HFFc6 (cell line): ENCODE results near the gene SPATA2L. TPM values are rescaled to one million over a fixed set of nuclear protein-coding genes. Genes with fewer than 3 reads are reported as not detected.

ENCODE experiments used
- DNase-seq: peaks from one replicate; pipeline ENCODE4 v3.0.0-alpha.2; 2018
- H3K27ac Mint-ChIP-seq: 2 replicates; pipeline ENCODE4 v1.8.0; 2020; ENCODE audit warnings: mild to moderate bottlenecking, mixed read lengths
- H3K27me3 Mint-ChIP-seq: 2 replicates; pipeline ENCODE4 v1.8.0; 2021; ENCODE audit warnings: mild to moderate bottlenecking, moderate library complexity, mixed read lengths; ENCODE audit not compliant: insufficient read depth
- H3K36me3 Mint-ChIP-seq: 2 replicates; pipeline ENCODE4 v1.8.0; 2021; ENCODE audit warnings: low read depth, mixed read lengths
- H3K4me1 Mint-ChIP-seq: 2 replicates; pipeline ENCODE4 v1.8.0; 2020; ENCODE audit warnings: low read depth, mixed read lengths
- H3K4me3 Mint-ChIP-seq: 2 replicates; pipeline ENCODE4 v1.8.0; 2020; ENCODE audit warnings: mild to moderate bottlenecking, moderate library complexity, mixed read lengths
- H3K9me3 Mint-ChIP-seq: 2 replicates; pipeline ENCODE4 v1.8.0; 2020; ENCODE audit warnings: mild to moderate bottlenecking, mixed read lengths
- total RNA-seq, 6 experiments: library from RNA; stranded (reverse); fragmentation: NEBNext Ultra II Directional; extraction: Animal tissue kit (Norgen Biotek cat#: 25700); gene quantifications; 2 replicates in 1 of 6; 3 replicates in 5 of 6; pipeline ENCODE4 v1.2.3, GENCODE V29; 2021
- TF ChIP-seq, protein P1 (sequence below): fragments of 200-600 bp; sonication (generic); IDR thresholded peaks from 2 replicates; pipeline ENCODE4 v1.5.0; 2021; ENCODE audit warnings: antibody characterized with exemption, mild to moderate bottlenecking

The SPATA2L gene
- total RNA-seq, 6 experiments from 2014 or later: 5.6 to 6.9 (median 5.9) TPM

DNA sequence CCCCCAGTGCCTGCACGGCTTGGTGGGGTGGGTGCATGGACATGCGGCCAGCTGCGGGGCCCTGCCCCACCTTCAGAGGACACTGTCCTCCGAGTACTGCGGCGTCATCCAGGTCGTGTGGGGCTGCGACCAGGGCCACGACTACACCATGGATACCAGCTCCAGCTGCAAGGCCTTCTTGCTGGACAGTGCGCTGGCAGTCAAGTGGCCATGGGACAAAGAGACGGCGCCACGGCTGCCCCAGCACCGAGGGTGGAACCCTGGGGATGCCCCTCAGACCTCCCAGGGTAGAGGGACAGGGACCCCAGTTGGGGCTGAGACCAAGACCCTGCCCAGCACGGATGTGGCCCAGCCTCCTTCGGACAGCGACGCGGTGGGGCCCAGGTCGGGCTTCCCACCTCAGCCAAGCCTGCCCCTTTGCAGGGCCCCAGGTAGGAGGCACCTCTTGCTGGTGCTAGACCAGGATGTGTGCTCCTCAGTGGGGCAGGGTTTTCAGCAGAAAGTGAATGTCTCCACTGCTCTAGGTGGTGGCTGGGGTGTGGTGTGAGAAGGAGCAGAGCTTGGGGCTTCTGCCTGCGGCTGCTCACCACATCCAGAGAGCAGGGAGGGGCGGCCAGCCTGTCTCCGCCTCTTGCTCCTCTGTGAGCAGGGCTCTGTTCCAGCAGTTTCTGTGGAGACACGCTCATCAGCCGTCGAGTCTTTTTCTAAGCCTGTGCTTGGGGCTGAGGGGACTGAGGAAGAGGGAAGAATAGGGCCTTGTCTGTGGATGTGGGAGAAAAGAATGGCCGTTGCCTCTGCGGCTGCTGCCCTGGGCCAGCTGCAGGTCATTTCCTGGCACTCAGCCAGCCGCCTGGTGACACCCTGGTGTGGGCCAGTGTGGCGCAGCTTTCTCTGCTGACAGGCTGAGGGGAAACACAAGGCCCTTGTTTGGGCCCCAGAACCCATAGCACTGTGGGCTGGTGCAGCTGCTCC lies 22.1 kb upstream of the SPATA2L start:
- Mint-ChIP-seq H3K27me3 (peaks cover 1% of the 10 kb centered on the region), H3K4me1 (peaks cover 25% of the 10 kb centered on the region), H3K27ac (no peak overlapping the region), H3K36me3 (peaks cover 5% of the 10 kb centered on the region), H3K9me3 (no peaks in the 10 kb centered on the region), H3K4me3 (peak overlapping the region; percentile 83)
- DNase-seq: no peak
- TF ChIP-seq, protein P1, sequence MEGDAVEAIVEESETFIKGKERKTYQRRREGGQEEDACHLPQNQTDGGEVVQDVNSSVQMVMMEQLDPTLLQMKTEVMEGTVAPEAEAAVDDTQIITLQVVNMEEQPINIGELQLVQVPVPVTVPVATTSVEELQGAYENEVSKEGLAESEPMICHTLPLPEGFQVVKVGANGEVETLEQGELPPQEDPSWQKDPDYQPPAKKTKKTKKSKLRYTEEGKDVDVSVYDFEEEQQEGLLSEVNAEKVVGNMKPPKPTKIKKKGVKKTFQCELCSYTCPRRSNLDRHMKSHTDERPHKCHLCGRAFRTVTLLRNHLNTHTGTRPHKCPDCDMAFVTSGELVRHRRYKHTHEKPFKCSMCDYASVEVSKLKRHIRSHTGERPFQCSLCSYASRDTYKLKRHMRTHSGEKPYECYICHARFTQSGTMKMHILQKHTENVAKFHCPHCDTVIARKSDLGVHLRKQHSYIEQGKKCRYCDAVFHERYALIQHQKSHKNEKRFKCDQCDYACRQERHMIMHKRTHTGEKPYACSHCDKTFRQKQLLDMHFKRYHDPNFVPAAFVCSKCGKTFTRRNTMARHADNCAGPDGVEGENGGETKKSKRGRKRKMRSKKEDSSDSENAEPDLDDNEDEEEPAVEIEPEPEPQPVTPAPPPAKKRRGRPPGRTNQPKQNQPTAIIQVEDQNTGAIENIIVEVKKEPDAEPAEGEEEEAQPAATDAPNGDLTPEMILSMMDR: no peak

- peak overlapping the region; percentile 83 for H3K4me3 Mint-ChIP-seq
- no peaks in the 10 kb centered on the region for H3K9me3 Mint-ChIP-seq
- TF ChIP-seq, protein P1: no peak
- H3K27ac Mint-ChIP-seq: peak overlapping the region; percentile 45; the same call in 1 of the 2 replicates
- peaks cover 5% of the 10 kb centered on the region for H3K36me3 Mint-ChIP-seq
- peaks cover 1% of the 10 kb centered on the region for H3K27me3 Mint-ChIP-seq
- no peak for DNase-seq
- peaks cover 33% of the 10 kb centered on the region for H3K4me1 Mint-ChIP-seq
These were observed 21.1 kb upstream of the SPATA2L start for GRCh38 chr16:89722392-89723278.

- DNase-seq: peak; percentile 49
- H3K9me3 Mint-ChIP-seq: no peaks in the 10 kb centered on the region
- TF ChIP-seq, protein P1: no peak
- H3K4me3 Mint-ChIP-seq: peak overlapping the region; percentile 83
- peak overlapping the region; percentile 45; the same call in 1 of the 2 replicates for H3K27ac Mint-ChIP-seq
- no peaks in the 10 kb centered on the region; the same call in none of the 2 replicates for H3K36me3 Mint-ChIP-seq
- peaks cover 33% of the 10 kb centered on the region for H3K4me1 Mint-ChIP-seq
- peaks cover 1% of the 10 kb centered on the region; the same call in 1 of the 2 replicates for H3K27me3 Mint-ChIP-seq
These were observed 20.3 kb upstream of the SPATA2L start for GRCh38 chr16:89721546-89722391.

DNA sequence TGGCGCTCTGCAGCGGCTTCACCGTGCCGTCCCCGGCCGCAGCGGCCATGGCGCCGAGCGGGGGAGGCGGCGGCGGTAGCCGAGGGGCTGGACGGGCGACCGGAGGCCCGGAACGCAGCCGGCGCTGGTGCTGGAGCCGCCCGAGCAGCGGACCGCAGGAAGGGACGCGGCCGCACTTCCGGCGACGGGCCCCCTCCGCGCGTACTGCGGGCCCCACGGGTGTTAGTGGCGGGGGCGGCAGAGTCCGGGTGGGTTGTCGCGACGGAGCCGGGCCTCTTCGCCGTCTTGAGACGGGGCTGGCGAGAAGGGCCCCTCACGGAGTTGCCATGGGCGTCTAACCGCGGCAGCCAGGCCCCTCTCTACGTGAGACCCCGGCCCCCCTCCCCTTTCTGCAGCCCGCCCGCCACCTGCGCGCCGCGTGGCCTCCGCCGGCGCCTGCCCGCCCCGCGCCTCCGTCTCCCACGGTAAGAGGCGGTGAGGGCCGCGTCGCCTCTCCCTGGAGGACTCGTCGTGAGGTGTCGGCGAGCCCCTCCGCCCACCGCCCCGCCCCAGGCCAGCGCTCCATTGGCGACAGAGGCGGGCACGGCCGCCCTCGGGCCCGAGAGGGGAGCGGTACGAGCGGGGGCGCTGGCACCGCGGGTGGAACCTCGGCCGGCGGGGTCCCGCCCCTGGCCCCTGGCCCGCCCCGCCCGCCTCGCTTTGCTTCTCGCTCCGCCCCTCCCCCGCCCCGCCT lies 19.5 kb upstream of the SPATA2L start, which contains the start of the genes VPS9D1 and ZNF276:
Gene VPS9D1, minus strand, starts transcription at position 86 of the 733 bp plus-strand sequence. Its CDS starts 37 bp downstream, at position 49.
Gene ZNF276, plus strand, starts transcription at position 725 of the 733 bp plus-strand sequence. CDS start 104 bp downstream, outside the sequence.
- TF ChIP-seq, protein P1: no peak
- Mint-ChIP-seq H3K36me3 (no peaks in the 10 kb centered on the region; the same call in none of the 2 replicates), H3K4me3 (peak within 1 kb of the TSS; percentile 91), H3K9me3 (no peaks in the 10 kb centered on the region), H3K27ac (peak within 1 kb of the TSS; percentile 92), H3K4me1 (peaks cover 33% of the 10 kb centered on the region), H3K27me3 (peaks cover 1% of the 10 kb centered on the region; the same call in 1 of the 2 replicates)
- peak; percentile 58 for DNase-seq
